Measurements from ENCODE around the gene PRIM2. TPM values are rescaled to one million over a fixed set of nuclear protein-coding genes. Genes with fewer than 3 reads are reported as not detected.
A peak's percentile ranks its signal among the peaks of the same experiment; 100 is the strongest.
"Not testable (repeated sequence)": the region's sequence is repeated elsewhere in the genome, so short reads cannot be mapped to it uniquely, and the experiment has no call there.

The PRIM2 gene, protein sequence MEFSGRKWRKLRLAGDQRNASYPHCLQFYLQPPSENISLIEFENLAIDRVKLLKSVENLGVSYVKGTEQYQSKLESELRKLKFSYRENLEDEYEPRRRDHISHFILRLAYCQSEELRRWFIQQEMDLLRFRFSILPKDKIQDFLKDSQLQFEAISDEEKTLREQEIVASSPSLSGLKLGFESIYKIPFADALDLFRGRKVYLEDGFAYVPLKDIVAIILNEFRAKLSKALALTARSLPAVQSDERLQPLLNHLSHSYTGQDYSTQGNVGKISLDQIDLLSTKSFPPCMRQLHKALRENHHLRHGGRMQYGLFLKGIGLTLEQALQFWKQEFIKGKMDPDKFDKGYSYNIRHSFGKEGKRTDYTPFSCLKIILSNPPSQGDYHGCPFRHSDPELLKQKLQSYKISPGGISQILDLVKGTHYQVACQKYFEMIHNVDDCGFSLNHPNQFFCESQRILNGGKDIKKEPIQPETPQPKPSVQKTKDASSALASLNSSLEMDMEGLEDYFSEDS
- total RNA-seq (ENCODE audit: low replicate concordance) = 16.4 and 80.2 TPM in 2 replicates

GRCh38 chr6:57317060-57317943 is at the start of gene PRIM2:
Gene PRIM2 (plus strand): TSS chr6:57317630. CDS start chr6:57318446, 816 bp downstream.
- DNase-seq (ENCODE audit: low read depth) = peak; percentile 76
- H3K4me3 ChIP-seq (ENCODE audit: low read depth, low read length) = peak within 1 kb of the TSS; percentile 100
- TF ChIP-seq, protein P1, sequence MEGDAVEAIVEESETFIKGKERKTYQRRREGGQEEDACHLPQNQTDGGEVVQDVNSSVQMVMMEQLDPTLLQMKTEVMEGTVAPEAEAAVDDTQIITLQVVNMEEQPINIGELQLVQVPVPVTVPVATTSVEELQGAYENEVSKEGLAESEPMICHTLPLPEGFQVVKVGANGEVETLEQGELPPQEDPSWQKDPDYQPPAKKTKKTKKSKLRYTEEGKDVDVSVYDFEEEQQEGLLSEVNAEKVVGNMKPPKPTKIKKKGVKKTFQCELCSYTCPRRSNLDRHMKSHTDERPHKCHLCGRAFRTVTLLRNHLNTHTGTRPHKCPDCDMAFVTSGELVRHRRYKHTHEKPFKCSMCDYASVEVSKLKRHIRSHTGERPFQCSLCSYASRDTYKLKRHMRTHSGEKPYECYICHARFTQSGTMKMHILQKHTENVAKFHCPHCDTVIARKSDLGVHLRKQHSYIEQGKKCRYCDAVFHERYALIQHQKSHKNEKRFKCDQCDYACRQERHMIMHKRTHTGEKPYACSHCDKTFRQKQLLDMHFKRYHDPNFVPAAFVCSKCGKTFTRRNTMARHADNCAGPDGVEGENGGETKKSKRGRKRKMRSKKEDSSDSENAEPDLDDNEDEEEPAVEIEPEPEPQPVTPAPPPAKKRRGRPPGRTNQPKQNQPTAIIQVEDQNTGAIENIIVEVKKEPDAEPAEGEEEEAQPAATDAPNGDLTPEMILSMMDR (IDR thresholded peaks at IDR 0.05; ENCODE audit: insufficient read depth, low read length) = no peak

DNA sequence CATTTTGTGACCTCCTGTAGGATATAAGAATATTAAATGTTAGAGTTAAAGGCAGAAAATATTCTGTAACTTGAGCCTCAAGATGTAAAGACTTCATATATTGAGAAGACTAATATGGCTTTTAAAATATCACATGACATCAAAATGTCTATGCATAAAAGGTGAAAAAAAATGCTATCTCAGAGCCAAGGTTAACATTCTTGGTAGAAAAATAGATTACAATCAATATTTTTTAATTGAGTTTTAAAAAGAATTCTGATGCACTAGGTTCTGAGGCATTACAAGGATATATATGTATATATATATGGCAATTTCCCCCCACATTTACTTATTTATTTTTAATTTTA is 49.2 kb upstream of the PRIM2 start:
- DNase-seq (ENCODE audit: low read depth) = no peak
- H3K4me3 ChIP-seq (ENCODE audit: low read depth, low read length) = no peak overlapping the region
- TF ChIP-seq, protein P1 (IDR thresholded peaks at IDR 0.05; ENCODE audit: insufficient read depth, low read length) = no peak

GRCh38 chr6:57274113-57274824 is 43.2 kb upstream of the PRIM2 start:
- not testable (repeated sequence) for H3K4me3 ChIP-seq (ENCODE audit: low read depth, low read length)

DNA sequence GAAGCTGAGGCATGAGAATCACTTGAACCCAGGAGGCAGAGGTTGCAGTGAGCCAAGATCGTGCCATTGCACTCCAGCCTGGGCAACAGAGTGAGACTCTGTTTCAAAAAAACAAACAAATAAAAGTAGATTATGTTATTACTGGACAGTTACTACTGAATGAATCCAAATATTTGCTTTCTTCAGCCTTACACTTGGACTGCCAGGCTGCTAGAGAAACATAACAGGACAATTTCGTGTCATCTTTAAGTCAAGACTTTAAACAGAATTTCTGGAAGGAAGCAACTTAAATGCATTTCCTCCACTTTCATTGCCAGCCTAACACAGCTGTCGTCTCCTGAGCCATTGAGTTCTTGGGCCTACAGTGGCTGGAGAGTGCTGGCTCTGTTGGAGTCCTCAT is 42.0 kb upstream of the PRIM2 start:
- no peak overlapping the region for H3K4me3 ChIP-seq (ENCODE audit: low read depth, low read length)
- DNase-seq (ENCODE audit: low read depth) = no peak
- TF ChIP-seq, protein P1 (IDR thresholded peaks at IDR 0.05; ENCODE audit: insufficient read depth, low read length) = no peak

More at GRCh38 chr6:57274113-57274824, 43.2 kb upstream of the PRIM2 start:
- DNase-seq (ENCODE audit: low read depth) = not testable (repeated sequence)

GRCh38 chr6:57276946-57277345 is 40.5 kb upstream of the PRIM2 start:
- TF ChIP-seq, protein P1 (IDR thresholded peaks at IDR 0.05; ENCODE audit: insufficient read depth, low read length) = no peak
- DNase-seq (ENCODE audit: low read depth) = no peak
- no peak overlapping the region for H3K4me3 ChIP-seq (ENCODE audit: low read depth, low read length)

DNA sequence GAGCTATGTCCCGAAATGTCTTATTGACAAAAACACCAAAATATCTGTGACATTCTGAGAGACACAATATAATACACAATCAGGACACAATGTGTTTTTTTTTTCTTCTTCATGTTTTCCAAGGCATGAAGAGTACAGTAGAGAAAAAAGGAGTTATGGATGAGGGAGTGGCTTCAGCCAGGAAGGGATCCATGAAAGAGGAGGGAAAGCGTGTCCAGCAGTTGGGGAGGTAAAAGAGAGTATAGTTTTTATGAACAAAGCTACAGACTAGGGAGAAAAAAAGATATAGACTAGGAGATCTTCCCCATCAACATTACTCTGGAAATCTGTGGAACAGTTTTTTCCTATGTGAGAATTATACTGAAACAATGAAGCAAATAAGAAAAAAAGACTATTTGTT is 38.9 kb upstream of the PRIM2 start:
- no peak overlapping the region for H3K4me3 ChIP-seq (ENCODE audit: low read depth, low read length)
- TF ChIP-seq, protein P1 (IDR thresholded peaks at IDR 0.05; ENCODE audit: insufficient read depth, low read length) = no peak
- no peak for DNase-seq (ENCODE audit: low read depth)
